Measurements from ENCODE around the gene FAM163B.
A peak's percentile ranks its signal among the peaks of the same experiment; 100 is the strongest.

The FAM163B gene

DNA sequence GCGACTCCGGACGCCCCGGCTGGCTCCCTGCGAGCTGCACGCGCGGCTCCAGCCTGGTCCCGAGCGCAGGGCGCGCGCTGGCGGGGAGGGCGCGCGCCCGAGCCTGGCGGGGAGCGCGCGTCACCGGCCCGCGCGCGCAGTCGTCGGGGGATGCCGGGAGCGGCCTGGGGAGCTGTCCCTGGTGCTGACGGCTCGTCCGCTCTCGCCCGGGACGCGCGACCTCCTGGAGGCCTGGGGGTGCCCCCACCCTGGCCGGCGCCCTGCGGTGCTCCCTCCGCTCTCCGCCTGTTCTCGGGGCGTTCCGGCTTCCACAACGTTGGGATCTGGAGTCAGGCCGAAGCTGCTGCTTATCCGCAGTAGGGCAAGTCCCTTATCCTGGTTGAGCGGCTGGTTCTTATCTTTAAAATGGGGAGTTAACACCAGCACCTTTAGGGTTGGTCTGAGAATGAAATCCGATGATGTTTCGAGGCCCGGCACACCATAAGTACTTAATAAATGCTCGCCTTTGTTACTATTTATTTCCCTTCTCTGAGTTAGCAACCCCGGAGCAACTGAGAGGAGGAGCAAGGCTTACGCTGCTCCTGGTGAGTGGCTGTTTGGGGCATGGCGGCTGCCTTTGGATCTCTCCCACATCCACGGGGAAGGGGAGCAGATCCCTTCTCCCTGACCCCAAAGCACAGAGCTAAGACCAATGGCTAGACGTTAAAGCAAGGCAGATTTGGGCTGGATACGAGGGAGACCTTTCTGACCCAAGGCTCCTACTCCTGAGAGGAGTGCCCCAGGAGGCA, at the start of gene FAM163B:
Gene FAM163B, minus strand, starts transcription at position 79 of the 788 bp plus-strand sequence. CDS start 29,166 bp downstream, outside the sequence.
- DNase-seq (ENCODE audit: low read depth in 3 of 3, low spot score in 1 of 3) = peak in 1 of 3 donors; percentile 28

DNA sequence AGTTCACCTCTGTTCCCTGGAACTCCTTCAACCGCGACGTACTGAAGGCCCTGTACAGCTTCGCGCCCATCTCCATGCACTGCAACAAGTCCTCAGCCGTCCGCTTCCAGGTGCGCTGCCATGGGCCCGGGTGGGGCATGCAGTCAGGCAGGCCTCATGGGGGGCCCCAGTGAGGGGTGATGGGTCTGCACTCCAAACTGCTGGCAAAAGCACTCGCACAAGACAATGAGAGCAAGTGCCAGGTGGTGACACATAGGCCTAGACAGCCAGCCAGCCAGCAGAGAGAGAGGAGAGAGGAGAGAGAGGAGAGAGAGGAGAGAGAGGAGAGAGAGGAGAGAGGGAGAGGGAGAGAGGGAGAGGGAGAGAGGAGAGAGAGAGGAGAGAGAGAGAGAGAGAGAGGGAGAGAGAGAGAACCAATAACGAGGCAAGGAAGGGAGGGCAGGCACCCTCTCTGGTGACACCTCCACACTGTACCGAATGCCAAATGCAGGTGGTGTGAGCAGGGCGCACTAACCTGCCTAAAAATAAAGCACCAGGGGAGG, 48.0 kb upstream of the FAM163B start:
- DNase-seq (ENCODE audit: low read depth in 3 of 3, low spot score in 1 of 3) = no peak

DNA sequence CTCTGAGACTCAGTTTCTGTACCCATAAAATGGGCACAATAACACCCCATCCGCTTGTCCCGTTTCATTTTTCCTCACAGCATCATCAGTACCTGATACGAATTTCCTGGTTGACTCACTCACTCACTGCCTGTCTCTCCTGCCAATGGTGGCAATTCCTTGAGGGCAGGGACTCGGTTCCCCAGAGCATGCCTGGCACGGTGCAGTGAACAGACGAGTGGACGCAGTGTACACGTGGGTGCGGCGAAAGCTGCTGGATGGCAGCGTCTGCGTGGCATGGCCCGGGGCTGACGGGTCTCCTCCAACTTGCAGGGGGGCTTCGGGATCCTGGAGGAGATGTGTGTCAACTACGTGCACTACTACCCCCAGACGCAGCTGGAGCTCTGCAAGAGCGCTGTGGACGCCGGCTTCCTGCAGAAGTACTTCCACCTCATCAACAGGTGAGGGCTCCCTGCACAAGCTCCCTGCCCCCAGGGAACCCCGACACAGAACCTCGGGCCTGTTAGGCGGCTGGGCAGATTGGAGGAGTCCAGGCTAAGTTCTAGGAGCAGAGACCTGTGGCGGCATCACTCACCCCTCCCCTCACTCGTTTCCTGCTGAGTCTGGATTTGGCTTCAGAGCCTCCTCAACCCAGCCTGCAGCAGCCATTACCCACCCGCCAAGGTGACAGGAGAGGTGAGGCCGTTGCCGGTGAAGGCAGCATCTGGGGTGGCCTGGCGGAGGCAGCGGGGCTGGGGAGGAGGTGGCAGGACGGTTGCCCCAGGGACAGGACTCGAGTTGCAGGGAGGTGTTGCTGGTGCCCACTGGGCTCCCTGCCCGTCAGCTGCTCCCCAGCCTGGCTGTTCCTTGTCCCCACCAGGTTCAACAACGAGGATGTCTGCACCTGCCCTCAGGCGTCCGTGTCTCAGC, 47.3 kb upstream of the FAM163B start:
- DNase-seq (ENCODE audit: low read depth in 3 of 3, low spot score in 1 of 3) = peak; percentile 13 to 39 (median 30)

DNA sequence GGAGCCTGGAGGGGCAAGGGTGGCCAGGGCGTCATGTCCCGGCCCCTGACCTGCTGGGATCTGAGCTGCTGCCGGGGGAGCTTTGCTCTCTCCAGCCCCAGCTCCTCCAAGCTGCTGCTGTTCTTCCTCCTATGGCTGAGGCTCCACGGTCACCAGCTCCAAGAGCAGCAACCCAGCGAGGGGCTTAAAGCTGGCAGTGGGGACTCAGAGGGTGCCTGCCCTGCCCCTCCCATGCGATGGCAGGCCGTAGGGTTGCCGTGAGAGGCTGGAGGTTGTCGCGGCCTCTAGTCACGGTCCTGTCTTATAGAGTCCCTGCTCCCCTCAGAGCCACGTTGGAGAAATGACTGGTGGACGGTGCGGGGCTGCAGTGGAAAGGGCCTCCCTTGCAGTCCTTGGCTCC, 46.5 kb upstream of the FAM163B start:
- no peak for DNase-seq (ENCODE audit: low read depth in 3 of 3, low spot score in 1 of 3)

DNA sequence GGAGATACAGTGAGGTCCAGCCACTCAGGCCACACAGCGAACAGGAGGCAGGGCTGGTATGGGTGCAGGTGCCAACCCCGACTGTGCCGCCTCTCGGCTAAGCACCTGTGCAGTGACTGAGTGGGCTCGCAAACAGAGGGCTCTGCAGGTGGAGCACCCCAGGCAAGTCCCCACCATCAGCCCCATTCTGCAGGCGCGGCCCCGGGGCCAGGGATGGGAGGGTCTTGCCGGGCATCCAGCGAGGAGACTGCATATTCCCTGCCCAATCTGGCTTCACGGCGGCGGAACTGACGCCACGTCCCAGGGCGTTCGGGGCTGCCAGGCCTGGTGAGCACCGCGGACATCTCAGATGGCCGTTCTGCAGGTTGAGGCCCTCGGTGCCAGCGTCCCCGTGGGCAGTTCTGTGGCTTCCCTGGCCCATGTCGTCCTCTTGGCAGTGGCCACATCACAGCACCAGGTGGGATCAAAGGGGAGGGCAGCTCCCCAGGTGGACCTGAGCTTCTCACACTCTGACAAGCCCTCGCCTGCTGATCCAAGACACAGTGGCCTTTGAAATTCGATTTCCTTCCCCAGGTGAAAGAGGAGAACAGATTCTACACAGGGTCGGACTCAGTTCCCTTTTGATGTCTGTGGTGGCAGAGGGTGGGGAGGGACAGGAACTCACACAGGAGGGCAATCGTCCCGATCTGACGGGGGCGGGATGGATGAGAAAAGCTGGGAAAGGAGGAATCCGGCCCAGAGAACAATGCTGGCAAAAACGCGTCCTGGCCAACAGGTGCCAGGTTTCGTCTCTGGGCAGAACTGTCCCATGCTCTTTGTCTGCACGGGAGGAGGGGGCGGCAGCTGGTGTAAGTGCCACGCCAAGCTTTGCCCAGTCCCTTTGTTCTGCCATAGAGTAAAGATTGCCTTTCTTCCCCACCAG, 45.8 kb upstream of the FAM163B start:
- DNase-seq (ENCODE audit: low read depth in 3 of 3, low spot score in 1 of 3) = no peak

DNA sequence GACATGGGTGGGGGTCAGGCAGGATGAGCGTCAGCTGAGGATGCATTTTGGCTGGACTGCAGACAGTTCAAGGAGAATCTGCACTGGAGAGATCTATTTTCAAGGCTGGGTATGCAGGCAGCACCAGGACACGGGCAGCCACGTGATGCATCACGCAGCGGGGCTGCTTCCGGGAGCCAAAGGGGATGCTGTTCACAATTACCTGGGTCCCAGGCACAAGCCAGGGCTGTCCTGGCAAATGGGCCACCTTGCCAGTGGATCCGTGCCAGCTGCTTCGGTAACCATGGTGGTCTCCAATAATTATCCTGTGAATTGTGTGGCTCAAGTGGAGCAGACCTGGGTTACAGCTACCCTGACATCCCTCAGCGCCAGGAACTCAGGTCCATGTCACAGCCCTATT, 44.4 kb upstream of the FAM163B start:
- no peak for DNase-seq (ENCODE audit: low read depth in 3 of 3, low spot score in 1 of 3)

DNA sequence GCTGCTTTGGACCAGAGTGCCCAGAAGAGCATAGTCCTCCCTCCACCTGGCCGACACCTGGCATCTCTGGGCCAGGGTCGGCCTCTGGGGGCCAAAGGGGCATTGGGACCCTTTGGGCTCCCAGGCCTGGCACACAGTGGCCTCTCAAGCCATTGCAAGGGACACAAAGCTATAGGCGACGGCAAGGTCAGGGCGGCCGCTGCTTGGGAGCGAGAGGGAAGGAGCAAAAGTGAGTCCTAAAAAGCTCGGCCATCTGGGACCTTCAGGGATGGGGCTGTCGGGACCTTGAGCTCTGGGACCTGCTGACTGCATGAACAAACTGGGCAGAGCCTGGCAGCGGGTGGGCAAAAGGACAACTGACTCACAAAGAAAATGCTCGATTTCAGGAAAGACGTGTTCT, 40.8 kb upstream of the FAM163B start:
- DNase-seq (ENCODE audit: low read depth in 3 of 3, low spot score in 1 of 3) = no peak

DNA sequence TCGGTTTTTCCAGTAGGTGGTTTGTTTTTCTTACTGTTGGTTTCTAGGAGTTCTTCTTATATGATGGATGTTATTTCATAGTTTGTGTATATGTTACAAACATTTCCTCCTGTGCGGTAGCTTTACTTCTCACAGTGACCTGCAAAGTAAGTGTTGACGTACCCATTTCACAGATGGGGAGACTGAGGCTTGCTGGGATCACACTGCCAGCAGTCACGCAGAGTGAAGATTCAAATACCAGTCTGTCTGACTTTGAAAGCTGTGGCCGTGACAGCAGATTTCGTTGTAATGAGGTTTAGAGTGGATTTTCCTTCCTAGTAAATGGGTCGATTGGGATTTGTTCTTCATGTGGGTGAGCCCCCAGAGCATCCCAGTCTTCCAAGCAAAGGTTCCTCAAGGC, 40.0 kb upstream of the FAM163B start:
- no peak for DNase-seq (ENCODE audit: low read depth in 3 of 3, low spot score in 1 of 3)

DNA sequence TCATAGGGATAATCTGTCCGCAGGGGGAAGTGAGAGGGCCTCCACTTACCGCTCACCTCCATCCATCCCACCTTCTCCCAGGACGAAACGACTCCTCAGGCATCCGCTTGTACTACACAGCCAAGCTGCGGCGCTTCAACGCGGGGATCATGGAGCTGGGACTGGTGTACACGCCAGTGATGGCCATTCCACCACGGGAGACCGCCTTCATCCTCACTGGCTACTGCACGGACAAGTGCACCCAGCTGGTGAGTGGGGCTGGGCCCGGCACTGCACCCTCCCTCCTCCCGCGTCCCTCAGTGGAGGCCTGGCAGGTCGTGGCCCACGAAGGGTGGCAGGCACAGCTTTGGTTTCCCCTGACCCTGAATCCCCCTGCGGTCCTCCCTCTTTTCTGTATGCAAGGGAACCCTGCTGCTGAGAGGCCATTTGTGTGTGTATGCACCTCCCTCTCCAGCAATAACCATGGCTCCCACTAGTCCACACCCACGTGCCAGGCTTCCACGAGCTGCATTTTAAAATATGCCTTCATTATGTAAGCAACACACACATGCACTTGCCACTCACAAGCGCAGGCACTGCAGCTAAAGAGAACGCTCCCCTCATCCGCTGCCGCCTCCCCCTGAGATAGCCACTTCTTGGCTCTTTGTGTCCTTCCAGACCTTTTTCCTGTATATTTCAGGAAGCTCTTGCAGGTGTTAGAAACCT, 38.7 kb upstream of the FAM163B start:
- DNase-seq (ENCODE audit: low read depth in 3 of 3, low spot score in 1 of 3) = no peak

DNA sequence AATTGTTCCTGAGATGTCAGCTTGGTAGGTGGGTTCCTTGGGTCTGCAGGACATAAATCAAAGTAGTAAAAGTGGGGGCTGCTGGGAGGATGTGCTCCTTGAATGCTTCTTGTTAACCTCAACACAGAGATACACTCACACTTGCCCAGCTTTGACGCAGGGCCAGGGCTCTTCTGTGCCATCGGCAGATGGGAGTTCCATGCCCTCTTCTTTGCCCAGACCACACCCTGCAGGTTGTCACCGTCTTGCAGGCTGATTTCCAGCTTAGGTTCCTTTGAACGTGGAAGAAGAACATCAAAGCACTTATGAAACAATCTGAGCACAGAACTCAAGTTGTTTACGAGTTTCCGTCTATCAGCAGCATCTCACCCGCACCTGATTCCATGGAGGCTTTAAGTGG, 38.0 kb upstream of the FAM163B start:
- no peak for DNase-seq (ENCODE audit: low read depth in 3 of 3, low spot score in 1 of 3)

DNA sequence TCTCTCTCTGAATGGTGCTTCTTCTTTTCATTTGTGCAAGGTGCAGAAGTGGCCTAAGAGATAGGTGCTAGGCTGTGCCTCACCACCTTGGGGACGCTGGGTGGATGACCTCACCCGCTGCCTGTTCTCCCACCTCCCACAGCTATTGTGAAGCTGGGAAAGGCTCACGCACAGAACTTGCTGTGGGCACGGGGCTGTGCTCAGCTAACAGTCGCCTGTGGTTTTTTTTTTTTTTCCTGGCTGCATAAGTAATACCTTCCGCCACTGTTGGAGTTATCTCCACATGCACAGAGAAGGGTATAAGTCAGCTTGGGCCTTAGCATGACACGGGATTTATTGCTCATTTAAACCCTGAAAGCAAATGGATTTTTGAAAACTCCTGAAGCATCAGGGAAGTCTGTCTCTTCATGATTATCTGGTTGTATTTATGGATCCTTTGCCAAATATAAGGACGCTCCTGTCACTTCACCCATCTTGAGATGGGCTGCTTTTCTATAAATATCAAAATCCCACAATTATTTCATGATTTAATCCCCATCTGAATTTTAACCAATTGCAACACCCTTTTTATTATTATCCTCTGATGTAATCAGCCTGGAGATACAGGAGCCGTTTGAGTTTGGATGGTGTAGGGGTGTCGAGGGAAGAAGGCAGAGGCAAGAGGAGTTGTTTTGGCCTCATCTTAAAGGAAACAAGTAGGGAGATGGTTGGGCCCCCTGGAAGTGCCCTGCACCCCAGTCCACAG, 36.0 kb upstream of the FAM163B start:
- no peak for DNase-seq (ENCODE audit: low read depth in 3 of 3, low spot score in 1 of 3)

DNA sequence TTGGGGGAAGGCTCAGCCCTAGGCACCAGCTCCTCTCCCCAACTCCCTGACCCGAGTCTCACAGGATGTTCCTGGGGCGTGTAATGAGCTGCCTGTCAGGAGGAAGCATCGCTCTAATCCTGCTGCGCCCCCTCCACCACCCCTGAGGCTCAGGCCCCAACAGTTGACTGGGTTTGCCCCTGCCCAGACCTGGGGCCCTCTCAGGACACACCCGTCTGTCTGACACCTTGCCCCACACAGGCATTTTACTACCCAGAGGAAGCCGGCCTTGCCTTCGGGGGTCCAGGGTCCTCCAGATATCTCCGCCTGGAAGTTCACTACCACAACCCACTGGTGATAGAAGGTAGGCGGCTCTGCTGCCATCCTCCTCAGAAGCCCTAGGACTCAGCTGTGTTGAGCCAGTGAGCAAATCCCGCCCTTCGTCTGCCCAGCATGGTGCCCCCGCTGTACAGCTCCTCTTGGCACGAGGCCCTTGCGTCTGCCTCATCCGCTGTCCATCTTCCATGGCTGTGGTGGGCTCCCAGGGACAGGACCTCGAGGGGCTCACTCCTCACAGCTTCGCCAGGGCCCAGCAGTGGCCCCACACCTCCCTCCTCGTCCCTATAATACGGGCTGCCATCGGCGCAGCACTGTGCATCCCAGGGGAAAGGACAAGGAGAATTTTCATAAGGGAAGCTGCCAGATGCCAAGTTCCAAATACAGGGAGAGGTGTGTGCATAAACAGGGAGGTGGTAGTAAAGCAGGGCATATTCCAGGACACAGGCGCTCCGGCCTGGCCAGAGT, 35.0 kb upstream of the FAM163B start:
- DNase-seq (ENCODE audit: low read depth in 3 of 3, low spot score in 1 of 3) = no peak

DNA sequence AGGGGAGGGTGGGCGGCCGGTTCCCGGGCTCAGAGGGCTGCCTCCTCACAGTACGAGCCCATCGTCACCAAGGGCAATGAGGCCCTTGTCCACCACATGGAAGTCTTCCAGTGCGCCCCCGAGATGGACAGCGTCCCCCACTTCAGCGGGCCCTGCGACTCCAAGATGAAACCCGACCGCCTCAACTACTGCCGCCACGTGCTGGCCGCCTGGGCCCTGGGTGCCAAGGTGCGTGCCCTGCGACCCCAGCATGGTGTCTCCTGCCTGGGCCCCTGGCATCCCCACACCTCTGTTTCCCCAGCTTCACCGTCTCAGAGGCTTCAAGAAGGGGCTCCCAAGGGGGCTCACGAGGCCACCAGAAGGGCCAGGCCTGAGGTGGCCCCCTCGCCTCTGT, 34.2 kb upstream of the FAM163B start:
- no peak for DNase-seq (ENCODE audit: low read depth in 3 of 3, low spot score in 1 of 3)

DNA sequence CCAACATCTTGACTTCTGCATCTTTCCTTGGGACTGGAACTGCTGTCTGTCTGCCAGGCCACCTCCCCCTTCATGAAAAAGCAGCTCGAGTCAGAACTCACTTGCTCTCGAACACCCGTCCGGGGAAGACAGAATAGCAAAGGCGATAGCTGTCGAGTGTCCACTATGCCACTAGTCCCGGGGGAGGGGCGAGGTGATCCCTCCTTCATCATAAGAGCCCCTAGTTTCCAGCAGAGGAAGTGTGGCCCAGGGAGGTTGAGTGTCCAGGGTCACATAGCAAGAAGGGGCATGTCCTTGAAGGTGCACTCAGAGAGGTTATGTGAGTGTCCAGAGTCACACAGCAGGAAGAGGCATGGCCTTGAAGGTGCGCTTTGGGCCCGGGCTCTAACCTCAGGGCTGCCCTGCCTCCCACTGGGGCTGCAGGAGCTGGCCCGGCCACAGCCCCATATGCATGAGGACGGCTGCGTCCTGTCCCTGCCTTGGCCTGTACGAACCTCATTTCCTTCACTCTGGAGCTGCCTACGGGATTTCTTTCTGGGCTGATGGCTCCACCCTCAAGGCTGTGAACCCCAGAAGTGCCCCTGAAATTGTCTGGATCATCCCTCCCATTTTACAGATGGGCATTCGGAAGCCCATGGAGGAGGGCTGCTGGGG, 33.6 kb upstream of the FAM163B start:
- no peak for DNase-seq (ENCODE audit: low read depth in 3 of 3, low spot score in 1 of 3)

DNA sequence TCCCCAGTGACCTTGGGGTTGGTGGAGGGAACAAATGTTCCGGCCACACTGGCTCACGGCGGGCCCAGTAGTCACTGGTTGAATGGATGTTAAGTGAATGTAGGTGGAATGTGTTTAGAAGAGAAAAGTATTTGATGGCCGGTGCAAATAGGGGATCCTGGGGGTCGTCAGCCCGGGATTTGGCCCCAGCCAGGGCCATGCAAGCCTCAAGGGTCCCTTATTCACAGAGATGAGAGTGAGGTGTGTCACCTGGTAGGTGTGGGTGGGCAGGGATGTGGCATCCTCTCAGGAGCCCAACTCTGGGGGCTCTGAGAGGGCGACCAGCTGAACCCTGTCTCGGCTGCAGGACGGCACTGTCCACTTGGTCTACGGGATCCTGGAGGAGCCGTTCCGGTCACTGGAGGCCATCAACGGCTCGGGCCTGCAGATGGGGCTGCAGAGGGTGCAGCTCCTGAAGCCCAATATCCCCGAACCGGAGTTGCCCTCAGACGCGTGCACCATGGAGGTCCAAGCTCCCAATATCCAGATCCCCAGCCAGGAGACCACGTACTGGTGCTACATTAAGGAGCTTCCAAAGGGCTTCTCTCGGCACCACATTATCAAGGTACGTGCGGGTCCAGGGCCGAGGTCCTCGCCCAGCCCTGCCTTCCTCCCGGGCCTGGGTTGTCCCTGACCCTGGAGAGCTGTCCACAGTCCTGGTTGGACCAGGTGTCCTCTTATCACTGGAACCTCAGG, 32.8 kb upstream of the FAM163B start:
- DNase-seq (ENCODE audit: low read depth in 3 of 3, low spot score in 1 of 3) = no peak

DNA sequence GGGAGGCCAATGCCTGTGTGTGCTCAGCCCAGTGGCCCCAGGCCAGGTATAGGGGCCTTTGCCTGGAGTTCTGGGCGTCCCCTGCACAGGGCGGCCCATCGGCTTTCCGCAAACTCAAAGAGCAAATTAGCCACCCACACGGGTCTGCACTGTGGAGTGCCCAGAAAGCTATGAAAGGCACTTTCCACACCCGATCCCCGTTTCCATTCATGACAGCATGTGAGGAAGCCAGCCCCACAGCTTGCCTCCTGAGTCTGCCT, 32.1 kb upstream of the FAM163B start:
- no peak for DNase-seq (ENCODE audit: low read depth in 3 of 3, low spot score in 1 of 3)

DNA sequence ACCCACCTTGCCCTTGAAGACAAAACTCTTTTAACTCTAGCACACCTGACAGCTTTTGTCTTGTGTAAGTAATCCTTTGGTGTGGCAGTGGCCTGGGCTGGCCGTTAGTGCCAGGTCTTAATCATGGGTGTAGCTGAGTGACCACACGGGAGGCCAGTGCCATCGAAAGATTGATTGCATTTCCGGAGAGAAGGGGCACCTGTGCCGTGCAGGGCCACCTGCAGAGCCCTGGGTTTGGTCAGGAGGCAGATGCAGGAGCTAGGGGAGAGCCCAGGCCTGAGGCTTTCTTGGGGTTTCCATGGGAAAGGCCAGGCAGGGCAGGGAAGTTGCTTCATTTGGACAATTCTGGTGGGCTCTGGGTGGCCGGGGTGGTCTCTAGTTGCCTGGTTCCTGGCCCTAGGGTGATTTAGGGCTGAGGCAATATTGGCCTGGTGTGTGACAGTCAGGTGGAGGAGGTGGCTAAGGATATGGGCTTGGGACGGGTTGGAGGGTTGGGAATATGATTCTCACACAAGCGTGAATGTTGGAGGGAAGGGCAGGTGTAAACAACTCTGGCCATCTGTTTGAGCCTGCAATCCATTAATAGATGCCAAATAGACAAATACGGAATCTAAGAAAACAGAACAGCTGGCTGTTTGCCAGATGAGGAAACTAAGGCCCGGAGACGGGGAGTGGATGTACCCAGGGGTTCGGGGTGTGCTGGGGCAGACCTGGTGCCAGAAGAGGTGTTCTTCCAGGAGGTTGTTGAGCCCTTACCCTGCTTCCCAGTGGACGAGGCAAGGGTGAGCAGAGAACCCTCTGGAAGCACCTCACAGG, 31.6 kb upstream of the FAM163B start:
- no peak for DNase-seq (ENCODE audit: low read depth in 3 of 3, low spot score in 1 of 3)

Data from stimulated activated CD4-positive, alpha-beta T cell treated with anti-CD3 and anti-CD28 coated beads, TNF-alpha, amount 100 ng/mL, for 1 hour (primary cell).